Esophagus muscularis mucosa (tissue), 4 donors: ENCODE measurements around the gene DNAJC15. TPM values are rescaled to one million over a fixed set of nuclear protein-coding genes. Genes with fewer than 3 reads are reported as not detected.

Source experiments
- DNase-seq: peaks from one replicate; pipeline ENCODE4 v3.0.0-alpha.2; 2017; ENCODE audit errors: extremely low spot score
- H3K27ac ChIP-seq, 4 donors: fragments of 200-600 bp; sonication (generic); replicated peaks in 1 of 4; 1 replicate in 3 of 4; 2 replicates in 1 of 4; pipeline ENCODE4 v1.5.1; 2016 to 2019; ENCODE audit warnings: mild to moderate bottlenecking in 1 of 4
- H3K27me3 ChIP-seq, 4 donors: fragments of 200-600 bp; sonication (generic); one replicate each; pipeline versions ENCODE4 v1.5.1 to v1.6.0; 2016 to 2019
- H3K36me3 ChIP-seq, 4 donors: fragments of 200-600 bp; sonication (generic); one replicate each; pipeline ENCODE4 v1.5.1; 2016 to 2019
- H3K4me1 ChIP-seq, 4 donors: fragments of 200-600 bp; sonication (generic); one replicate each; pipeline ENCODE4 v1.5.1; 2016 to 2019
- H3K4me3 ChIP-seq, 4 donors: fragments of 200-600 bp; sonication (generic); 1 replicate in 2 of 4; 2 replicates in 2 of 4; pipeline ENCODE4 v1.5.1; 2016 to 2019; ENCODE audit warnings: mild to moderate bottlenecking in 4 of 4, moderate library complexity in 1 of 4
- H3K9me3 ChIP-seq, 4 donors: fragments of 200-600 bp; sonication (generic); 1 replicate in 3 of 4; 2 replicates in 1 of 4; pipeline ENCODE4 v1.5.1; 2016 to 2019
- EP300 ChIP-seq: sonication (generic); formaldehyde crosslinking; IDR thresholded peaks from one replicate; pipeline ENCODE4 v1.6.1; 2017; ENCODE audit warnings: antibody characterized with exemption
- POLR2A ChIP-seq: fragments of 450-650 bp; IDR thresholded peaks from one replicate; pipeline ENCODE4 v1.6.1; 2017; ENCODE audit warnings: antibody characterized with exemption, moderate library complexity, mild to moderate bottlenecking, low read depth
- POLR2AphosphoS5 ChIP-seq, 2 donors: sonication (generic); formaldehyde crosslinking; IDR thresholded peaks; one replicate each; pipeline ENCODE4 v1.6.1; 2017; ENCODE audit warnings: antibody characterized with exemption in 2 of 2
- WGBS: methylation state at CpG from one replicate; pipeline ENCODE4 v1.1.5; 2018; 5-methylcytosine and 5-hydroxymethylcytosine counted together
- intact Hi-C: fragments of 100-400 bp; cut with DNase I; formaldehyde crosslinking; loops from one replicate; pipeline ENCODE4 v1.15.1; 2023
- total RNA-seq, 4 donors: library from RNA; depleted of rRNA; stranded (reverse); fragments of >200 nt; gene quantifications; one replicate each; pipeline versions ENCODE4 v1.1.0 to v1.2.1, GENCODE V29; 2016
- TF ChIP-seq, protein P1 (sequence below), 3 experiments: fragments of 200-600 bp in 2 of 3; fragments of 450-650 bp in 1 of 3; sonication (generic) in 2 of 3; IDR thresholded peaks; one replicate each; pipeline ENCODE4 v1.5.1; 2017 to 2019; ENCODE audit warnings: antibody characterized with exemption in 3 of 3, mild to moderate bottlenecking in 2 of 3, moderate library complexity in 1 of 3

Gene DNAJC15
- total RNA-seq, 4 donors from 2014 or later = 13.3 to 19.8 (median 13.6) TPM

DNA sequence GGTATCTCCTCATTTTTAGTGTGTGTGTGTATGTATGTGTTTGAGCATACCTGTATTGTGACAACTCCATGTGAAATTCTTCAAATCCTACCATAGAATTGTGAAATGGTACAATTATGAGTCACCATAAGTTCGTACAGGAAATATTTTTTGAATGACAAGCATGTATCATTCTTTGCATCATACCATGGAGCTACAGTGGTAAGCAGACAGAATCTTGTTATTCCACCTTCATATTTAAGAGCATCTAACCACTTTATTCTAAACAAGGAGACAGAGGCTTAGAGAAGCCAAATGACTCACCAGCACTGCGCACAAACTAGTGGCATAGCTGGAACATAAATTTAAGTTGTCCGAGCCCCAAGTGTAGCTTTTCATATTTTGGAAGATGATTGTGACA, 26.8 kb upstream of the DNAJC15 start:
- TF ChIP-seq POLR2A (no peak), EP300 (no peak), POLR2AphosphoS5 (IDR thresholded peaks at IDR 0.05) (no peak)
- TF ChIP-seq, protein P1, sequence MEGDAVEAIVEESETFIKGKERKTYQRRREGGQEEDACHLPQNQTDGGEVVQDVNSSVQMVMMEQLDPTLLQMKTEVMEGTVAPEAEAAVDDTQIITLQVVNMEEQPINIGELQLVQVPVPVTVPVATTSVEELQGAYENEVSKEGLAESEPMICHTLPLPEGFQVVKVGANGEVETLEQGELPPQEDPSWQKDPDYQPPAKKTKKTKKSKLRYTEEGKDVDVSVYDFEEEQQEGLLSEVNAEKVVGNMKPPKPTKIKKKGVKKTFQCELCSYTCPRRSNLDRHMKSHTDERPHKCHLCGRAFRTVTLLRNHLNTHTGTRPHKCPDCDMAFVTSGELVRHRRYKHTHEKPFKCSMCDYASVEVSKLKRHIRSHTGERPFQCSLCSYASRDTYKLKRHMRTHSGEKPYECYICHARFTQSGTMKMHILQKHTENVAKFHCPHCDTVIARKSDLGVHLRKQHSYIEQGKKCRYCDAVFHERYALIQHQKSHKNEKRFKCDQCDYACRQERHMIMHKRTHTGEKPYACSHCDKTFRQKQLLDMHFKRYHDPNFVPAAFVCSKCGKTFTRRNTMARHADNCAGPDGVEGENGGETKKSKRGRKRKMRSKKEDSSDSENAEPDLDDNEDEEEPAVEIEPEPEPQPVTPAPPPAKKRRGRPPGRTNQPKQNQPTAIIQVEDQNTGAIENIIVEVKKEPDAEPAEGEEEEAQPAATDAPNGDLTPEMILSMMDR (IDR thresholded peaks at IDR 0.05) = no peak
- intact Hi-C loops = no loop called here
- Histone ChIP-seq H3K27me3 (no peaks in the 10 kb centered on the region), H3K36me3 (no peaks in the 10 kb centered on the region), H3K9me3 (no peaks in the 10 kb centered on the region), H3K27ac (no peak overlapping the region), H3K4me3 (no peak overlapping the region), H3K4me1 (peaks cover 0 to 19% (median 8%) of the 10 kb centered on the region in 4 donors)
- no peak for DNase-seq
- WGBS = 82% methylated on average over 3 of the region's 3 CpGs

DNA sequence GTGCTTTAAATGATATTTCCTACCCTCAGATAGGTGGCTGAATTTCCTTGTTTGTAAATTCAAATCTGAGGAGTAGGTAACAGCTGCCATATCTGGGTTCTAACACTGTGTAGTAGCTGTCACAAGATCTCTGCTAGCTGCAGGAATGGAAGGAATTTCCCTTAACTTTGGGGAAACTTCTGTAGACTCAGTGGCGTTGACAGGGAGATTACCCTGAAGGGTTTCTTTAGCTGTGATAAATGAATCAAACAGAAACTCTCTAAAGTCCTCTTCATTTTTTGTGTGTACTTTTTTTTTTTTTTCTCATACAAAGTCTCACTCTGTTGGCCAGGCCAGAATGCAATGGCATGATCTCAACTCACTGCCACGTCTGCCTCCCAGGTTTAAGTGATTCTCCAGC, 26.0 kb upstream of the DNAJC15 start:
- TF ChIP-seq, protein P1 (IDR thresholded peaks at IDR 0.05) = no peak
- TF ChIP-seq EP300 = no peak
- no peak for TF ChIP-seq POLR2A
- no peak for TF ChIP-seq POLR2AphosphoS5 (IDR thresholded peaks at IDR 0.05)
- Histone ChIP-seq H3K4me1 (peaks cover 0 to 15% (median 6%) of the 10 kb centered on the region in 4 donors), H3K27ac (peak overlapping the region in 1 of 4 donors; percentile 2), H3K9me3 (no peaks in the 10 kb centered on the region), H3K4me3 (no peak overlapping the region), H3K27me3 (no peaks in the 10 kb centered on the region), H3K36me3 (no peaks in the 10 kb centered on the region)
- 65% methylated on average over 2 of the region's 2 CpGs for WGBS
- no peak for DNase-seq
- intact Hi-C loops = no loop called here

DNA sequence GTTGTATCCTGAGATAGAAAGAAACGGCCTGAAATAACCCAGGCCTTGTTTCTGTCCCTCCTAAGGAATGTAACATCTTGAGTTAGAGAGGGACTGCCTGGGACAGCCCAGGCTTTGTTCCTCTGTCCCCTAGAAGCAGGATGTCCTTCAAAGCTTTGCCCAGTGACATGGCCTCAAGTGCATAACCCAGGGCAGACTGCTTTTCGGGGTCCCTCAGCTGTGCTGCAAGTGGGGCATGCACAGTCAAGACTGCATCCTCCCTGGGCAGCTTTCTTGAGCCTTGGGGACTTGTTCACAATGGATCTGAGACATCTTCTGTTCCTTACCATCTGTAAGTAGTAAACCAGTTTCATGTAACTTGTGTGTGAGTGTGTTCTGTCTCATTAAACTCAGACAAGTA, 23.9 kb upstream of the DNAJC15 start:
- intact Hi-C loops = no loop called here
- Histone ChIP-seq H3K4me3 (no peak overlapping the region), H3K27ac (no peak overlapping the region), H3K9me3 (no peaks in the 10 kb centered on the region), H3K4me1 (peaks cover 0 to 11% (median 2%) of the 10 kb centered on the region in 4 donors), H3K27me3 (no peaks in the 10 kb centered on the region), H3K36me3 (no peaks in the 10 kb centered on the region)
- WGBS = 67% methylated on average over 1 of the region's 2 CpGs
- no peak for TF ChIP-seq EP300
- no peak for TF ChIP-seq POLR2A
- no peak for DNase-seq

DNA sequence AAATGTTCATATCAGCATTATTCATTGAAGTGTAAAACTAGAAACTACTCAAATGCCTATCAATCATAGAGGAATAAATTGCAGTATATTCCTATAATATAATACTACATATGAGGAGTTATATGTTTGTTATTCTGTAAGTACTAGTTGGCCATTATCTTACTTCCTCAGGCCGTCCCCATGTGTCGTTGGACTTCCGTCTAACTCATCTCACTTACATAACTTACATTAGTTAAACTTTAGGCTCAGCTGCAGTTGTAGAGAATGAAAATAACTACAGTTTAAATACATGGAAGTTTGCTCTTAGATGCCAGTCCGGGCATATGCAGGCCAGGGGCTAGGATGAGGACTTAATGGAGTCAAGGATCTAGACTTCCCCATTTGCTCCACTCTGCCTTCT, 22.7 kb upstream of the DNAJC15 start:
- Histone ChIP-seq H3K27ac (no peak overlapping the region), H3K4me1 (peaks cover 8 to 23% (median 14%) of the 10 kb centered on the region in 4 donors), H3K4me3 (no peak overlapping the region), H3K9me3 (no peaks in the 10 kb centered on the region), H3K27me3 (no peaks in the 10 kb centered on the region), H3K36me3 (no peaks in the 10 kb centered on the region)
- no peak for TF ChIP-seq POLR2A
- TF ChIP-seq, protein P1 (IDR thresholded peaks at IDR 0.05) = no peak
- TF ChIP-seq EP300 = no peak
- TF ChIP-seq POLR2AphosphoS5 (IDR thresholded peaks at IDR 0.05) = no peak
- no peak for DNase-seq
- 69% methylated on average over 4 of the region's 4 CpGs for WGBS
- intact Hi-C loops = no loop called here

DNA sequence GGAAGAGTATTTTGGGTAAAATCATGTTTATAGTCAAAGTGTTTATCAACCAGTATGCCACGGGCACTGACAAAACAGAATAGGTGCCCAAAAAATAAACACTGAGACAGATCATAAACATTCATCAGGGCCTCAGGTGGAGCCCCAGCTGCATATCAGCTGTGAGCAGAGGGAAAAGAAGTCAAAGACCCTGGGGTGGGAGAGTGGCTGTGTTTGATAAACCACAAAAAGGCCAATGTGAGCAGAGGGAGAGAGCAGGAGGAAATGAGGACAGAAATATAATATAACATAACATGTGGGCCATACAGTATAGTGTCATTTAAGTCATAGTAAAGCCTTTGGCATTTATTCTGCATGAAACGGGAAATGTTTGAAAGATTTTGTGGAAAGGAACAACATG, 21.4 kb upstream of the DNAJC15 start:
- Histone ChIP-seq H3K27me3 (no peaks in the 10 kb centered on the region), H3K36me3 (no peaks in the 10 kb centered on the region), H3K9me3 (no peaks in the 10 kb centered on the region), H3K27ac (no peak overlapping the region), H3K4me3 (no peak overlapping the region), H3K4me1 (peaks cover 8 to 26% (median 21%) of the 10 kb centered on the region in 4 donors)
- 86% methylated on average over 2 of the region's 2 CpGs for WGBS
- no peak for TF ChIP-seq POLR2A
- no peak for TF ChIP-seq POLR2AphosphoS5 (IDR thresholded peaks at IDR 0.05)
- TF ChIP-seq EP300 = no peak
- TF ChIP-seq, protein P1 (IDR thresholded peaks at IDR 0.05) = no peak
- intact Hi-C loops = no loop called here
- no peak for DNase-seq
